GM18499 (cell line): Measurements from ENCODE around the gene NT5DC1.
"Not testable (repeated sequence)": the region's sequence is repeated elsewhere in the genome, so short reads cannot be mapped to it uniquely, and the experiment has no call there.

Source experiments
- ATAC-seq: cut with Tn5 transposase; IDR thresholded peaks from one replicate; pipeline ENCODE4 v1.9.1; 2021; ENCODE audit warnings: moderate number of reproducible peaks; ENCODE audit not compliant: insufficient read depth, unreplicated experiment

The NT5DC1 gene

GRCh38 chr6:116265041-116265829, 164.6 kb downstream of the NT5DC1 start:
- ATAC-seq, result no peak

- ATAC-seq, result no peak
Observed at GRCh38 chr6:116266803-116267202, 166.2 kb downstream of the NT5DC1 start.

GRCh38 chr6:116267836-116268588, 167.4 kb downstream of the NT5DC1 start:
- ATAC-seq, result no peak

GRCh38 chr6:116268589-116269293, 168.1 kb downstream of the NT5DC1 start:
- ATAC-seq, result peak; percentile 83

GRCh38 chr6:116271149-116271708, 170.6 kb downstream of the NT5DC1 start:
- ATAC-seq, result no peak

GRCh38 chr6:116277124-116277523, 176.5 kb downstream of the NT5DC1 start:
- ATAC-seq, result no peak

GRCh38 chr6:116278481-116278829, 177.8 kb downstream of the NT5DC1 start:
- no peak for ATAC-seq

GRCh38 chr6:116278854-116279231, 178.2 kb downstream of the NT5DC1 start:
- ATAC-seq, result no peak

- ATAC-seq, result peak; percentile 94
Observed at GRCh38 chr6:116279232-116280160, 178.8 kb downstream of the NT5DC1 start, which contains the start of gene TSPYL1. TSPYL1 (minus strand) TSS chr6:116279930; CDS start chr6:116279830, 100 bp downstream.

- ATAC-seq, result no peak
Observed at GRCh38 chr6:116280161-116280932, 179.7 kb downstream of the NT5DC1 start.

- ATAC-seq, result no peak
Observed at GRCh38 chr6:116280933-116281316, 180.3 kb downstream of the NT5DC1 start.

- no peak for ATAC-seq
Observed at GRCh38 chr6:116282698-116283097, 182.0 kb downstream of the NT5DC1 start.

- no peak for ATAC-seq
Observed at GRCh38 chr6:116283191-116283590, 182.5 kb downstream of the NT5DC1 start.

GRCh38 chr6:116284984-116285383, 184.3 kb downstream of the NT5DC1 start:
- not testable (repeated sequence) for ATAC-seq

- no peak for ATAC-seq
Observed at GRCh38 chr6:116286773-116287358, 186.2 kb downstream of the NT5DC1 start.

- ATAC-seq, result no peak
Observed at GRCh38 chr6:116287689-116288282, 187.1 kb downstream of the NT5DC1 start.

GRCh38 chr6:116289876-116290275, 189.2 kb downstream of the NT5DC1 start:
- ATAC-seq, result no peak

- no peak for ATAC-seq
Observed at GRCh38 chr6:116290799-116291198, 190.1 kb downstream of the NT5DC1 start.
